Nephron progenitor cell (in vitro differentiated cells): ENCODE measurements around the gene KCNA5.

ENCODE experiments used
- DNase-seq: peaks from one replicate; pipeline ENCODE4 v3.0.0; 2021
- H3K27ac Mint-ChIP-seq: 2 replicates; pipeline ENCODE4 v1.8.0; 2021; ENCODE audit warnings: mild to moderate bottlenecking, moderate library complexity, mixed read lengths
- H3K27me3 Mint-ChIP-seq: 2 replicates; pipeline ENCODE4 v1.8.0; 2021; ENCODE audit warnings: mild to moderate bottlenecking, low read depth, mixed read lengths; ENCODE audit not compliant: poor library complexity
- H3K36me3 Mint-ChIP-seq: 2 replicates; pipeline ENCODE4 v1.8.0; 2021; ENCODE audit warnings: low read depth, mixed read lengths
- H3K4me1 Mint-ChIP-seq: 2 replicates; pipeline ENCODE4 v1.8.0; 2021; ENCODE audit warnings: mixed read lengths
- H3K4me3 Mint-ChIP-seq: 2 replicates; pipeline ENCODE4 v1.8.0; 2021; ENCODE audit warnings: mild to moderate bottlenecking, moderate library complexity, mixed read lengths
- H3K9me3 Mint-ChIP-seq: 2 replicates; pipeline ENCODE4 v1.8.0; 2021; ENCODE audit warnings: mild to moderate bottlenecking, moderate library complexity, mixed read lengths
- TF ChIP-seq, protein P1 (sequence below): fragments of 200-600 bp; sonication (generic); IDR thresholded peaks from 2 replicates; pipeline ENCODE4 v1.5.0; 2021; ENCODE audit warnings: antibody characterized with exemption

Gene KCNA5

DNA sequence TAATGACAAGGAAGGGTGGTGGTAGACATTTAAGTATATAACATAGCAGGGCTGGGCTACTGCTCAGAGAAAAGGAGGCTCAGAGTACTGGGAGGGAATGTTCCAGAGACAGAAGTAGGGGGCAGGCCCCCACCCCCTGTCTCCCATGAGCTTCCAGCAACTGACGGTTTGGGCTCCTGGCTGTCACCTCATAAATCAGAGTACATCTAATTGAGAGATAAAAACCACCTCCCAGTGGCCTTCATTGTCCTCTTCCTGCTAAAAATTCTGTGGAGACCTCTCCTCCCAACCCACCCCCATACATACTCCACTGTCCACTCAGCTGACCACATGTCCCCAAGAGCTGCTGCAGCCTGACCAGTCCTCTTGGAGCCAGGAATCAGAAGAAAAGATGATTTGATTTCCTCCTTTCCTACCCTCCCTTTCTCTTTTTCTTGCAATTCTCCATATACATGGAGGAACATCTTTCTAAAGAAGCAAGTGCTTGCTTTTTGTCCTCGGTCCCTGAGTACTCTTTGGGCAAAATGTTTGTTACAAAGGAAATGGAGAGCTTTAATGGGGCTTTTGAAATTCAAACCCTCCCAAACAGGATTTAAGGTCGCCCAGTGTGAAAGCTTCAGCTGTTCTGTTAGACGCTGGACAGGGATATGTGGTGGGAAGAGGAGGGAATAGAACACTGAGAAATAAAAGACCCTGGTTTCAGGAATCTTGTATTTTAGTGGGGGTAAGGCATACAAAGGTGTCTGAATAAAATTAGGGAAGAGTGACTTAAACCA, 16.4 kb upstream of the KCNA5 start:
- Mint-ChIP-seq H3K27me3 (peaks cover 10% of the 10 kb centered on the region), H3K36me3 (no peaks in the 10 kb centered on the region), H3K4me3 (no peak overlapping the region), H3K27ac (peak overlapping the region; percentile 71), H3K4me1 (peaks cover 18% of the 10 kb centered on the region), H3K9me3 (no peaks in the 10 kb centered on the region)
- DNase-seq: no peak
- TF ChIP-seq, protein P1, sequence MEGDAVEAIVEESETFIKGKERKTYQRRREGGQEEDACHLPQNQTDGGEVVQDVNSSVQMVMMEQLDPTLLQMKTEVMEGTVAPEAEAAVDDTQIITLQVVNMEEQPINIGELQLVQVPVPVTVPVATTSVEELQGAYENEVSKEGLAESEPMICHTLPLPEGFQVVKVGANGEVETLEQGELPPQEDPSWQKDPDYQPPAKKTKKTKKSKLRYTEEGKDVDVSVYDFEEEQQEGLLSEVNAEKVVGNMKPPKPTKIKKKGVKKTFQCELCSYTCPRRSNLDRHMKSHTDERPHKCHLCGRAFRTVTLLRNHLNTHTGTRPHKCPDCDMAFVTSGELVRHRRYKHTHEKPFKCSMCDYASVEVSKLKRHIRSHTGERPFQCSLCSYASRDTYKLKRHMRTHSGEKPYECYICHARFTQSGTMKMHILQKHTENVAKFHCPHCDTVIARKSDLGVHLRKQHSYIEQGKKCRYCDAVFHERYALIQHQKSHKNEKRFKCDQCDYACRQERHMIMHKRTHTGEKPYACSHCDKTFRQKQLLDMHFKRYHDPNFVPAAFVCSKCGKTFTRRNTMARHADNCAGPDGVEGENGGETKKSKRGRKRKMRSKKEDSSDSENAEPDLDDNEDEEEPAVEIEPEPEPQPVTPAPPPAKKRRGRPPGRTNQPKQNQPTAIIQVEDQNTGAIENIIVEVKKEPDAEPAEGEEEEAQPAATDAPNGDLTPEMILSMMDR: no peak

DNA sequence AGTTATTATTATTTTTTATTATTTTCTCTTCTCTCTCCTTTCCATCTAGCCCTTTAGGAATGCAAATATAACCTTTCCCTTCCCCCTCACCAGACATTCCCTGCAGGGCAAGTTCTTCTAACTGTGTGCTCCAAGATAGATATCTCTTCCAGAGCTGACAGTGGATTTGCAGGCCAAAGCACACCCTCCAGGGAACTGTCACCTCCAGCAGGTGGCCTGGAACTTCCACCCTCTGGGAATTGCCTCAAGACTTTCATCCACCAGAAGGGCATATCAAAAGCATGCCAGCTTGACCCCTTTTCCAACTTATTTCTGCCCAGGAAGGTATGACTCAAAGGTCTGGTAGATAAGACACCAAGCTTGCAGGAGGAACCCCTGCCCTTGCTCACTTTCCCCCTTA, 13.6 kb upstream of the KCNA5 start:
- Mint-ChIP-seq H3K36me3 (no peaks in the 10 kb centered on the region), H3K27ac (no peak overlapping the region), H3K4me3 (no peak overlapping the region), H3K4me1 (peaks cover 25% of the 10 kb centered on the region), H3K9me3 (no peaks in the 10 kb centered on the region), H3K27me3 (peaks cover 12% of the 10 kb centered on the region)
- TF ChIP-seq, protein P1: no peak
- no peak for DNase-seq

DNA sequence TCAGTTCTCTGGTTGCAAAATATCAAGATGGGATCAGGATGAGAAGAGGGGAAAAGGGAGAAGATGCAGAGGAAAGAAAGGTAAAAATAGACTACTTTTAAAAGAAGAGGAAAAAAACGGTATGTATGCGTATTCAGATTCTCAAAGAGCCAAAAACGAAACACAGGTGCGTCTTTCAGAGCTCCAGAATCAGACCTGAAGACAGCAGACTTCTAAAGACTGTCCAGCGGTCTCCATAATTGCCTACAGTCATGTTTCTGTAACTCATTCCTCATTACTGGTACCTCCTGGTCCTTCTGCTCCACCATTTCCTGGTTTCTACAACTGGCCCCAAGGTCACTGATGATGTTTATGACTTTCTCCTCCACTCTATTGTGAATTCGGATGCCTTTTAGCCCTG, 12.4 kb upstream of the KCNA5 start:
- H3K9me3 Mint-ChIP-seq: no peaks in the 10 kb centered on the region
- no peak for DNase-seq
- TF ChIP-seq, protein P1: no peak
- H3K4me1 Mint-ChIP-seq: peaks cover 24% of the 10 kb centered on the region
- peak overlapping the region; percentile 59 for H3K27ac Mint-ChIP-seq
- peaks cover 12% of the 10 kb centered on the region for H3K27me3 Mint-ChIP-seq
- no peak overlapping the region for H3K4me3 Mint-ChIP-seq
- no peaks in the 10 kb centered on the region for H3K36me3 Mint-ChIP-seq

DNA sequence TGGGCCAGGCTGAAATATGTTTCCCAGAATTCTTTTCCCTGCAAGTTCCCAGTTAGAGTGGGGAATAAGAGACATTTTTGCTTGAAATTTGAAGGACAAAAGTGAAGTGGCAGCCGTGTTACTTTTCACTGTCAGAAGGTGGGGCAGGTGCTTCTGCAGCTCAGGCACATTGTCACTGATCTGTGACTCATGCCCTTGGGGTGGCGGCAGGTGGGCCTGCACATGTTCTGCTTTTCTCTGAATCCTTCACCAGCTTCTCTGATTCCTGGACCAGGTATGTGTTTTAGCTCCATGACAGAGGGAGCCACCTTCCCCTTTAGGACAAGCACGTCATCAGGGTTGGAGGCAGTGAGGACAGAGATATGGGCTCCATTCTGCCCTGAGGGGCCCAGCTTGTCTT, 11.7 kb upstream of the KCNA5 start:
- H3K4me1 Mint-ChIP-seq: peaks cover 16% of the 10 kb centered on the region
- TF ChIP-seq, protein P1: no peak
- H3K4me3 Mint-ChIP-seq: no peak overlapping the region
- H3K27ac Mint-ChIP-seq: no peak overlapping the region
- peaks cover 6% of the 10 kb centered on the region for H3K9me3 Mint-ChIP-seq
- no peak for DNase-seq
- H3K36me3 Mint-ChIP-seq: no peaks in the 10 kb centered on the region
- peaks cover 18% of the 10 kb centered on the region for H3K27me3 Mint-ChIP-seq

DNA sequence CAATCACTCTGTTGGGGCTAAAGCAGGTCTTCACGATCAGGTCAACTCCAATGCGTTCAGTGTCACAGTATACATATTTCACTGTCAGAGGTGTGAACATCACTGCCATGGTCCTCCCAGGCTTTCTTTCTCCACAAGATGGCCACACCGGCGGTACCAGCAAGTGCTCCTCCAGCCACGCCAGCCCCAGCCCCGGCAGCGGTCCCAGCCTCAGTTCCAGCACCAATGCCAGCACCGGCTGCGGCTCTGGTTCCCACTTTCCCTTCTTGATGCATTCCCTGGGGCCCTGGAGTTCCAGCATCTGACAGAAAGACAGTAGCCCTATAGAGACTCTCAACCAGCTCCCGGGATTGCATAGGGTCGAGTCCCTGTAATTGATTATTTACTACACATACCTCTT, 10.9 kb upstream of the KCNA5 start:
- Mint-ChIP-seq H3K27ac (no peak overlapping the region), H3K4me3 (no peak overlapping the region), H3K9me3 (peaks cover 7% of the 10 kb centered on the region), H3K36me3 (no peaks in the 10 kb centered on the region), H3K4me1 (peaks cover 8% of the 10 kb centered on the region), H3K27me3 (peaks cover 20% of the 10 kb centered on the region)
- TF ChIP-seq, protein P1: no peak
- no peak for DNase-seq

DNA sequence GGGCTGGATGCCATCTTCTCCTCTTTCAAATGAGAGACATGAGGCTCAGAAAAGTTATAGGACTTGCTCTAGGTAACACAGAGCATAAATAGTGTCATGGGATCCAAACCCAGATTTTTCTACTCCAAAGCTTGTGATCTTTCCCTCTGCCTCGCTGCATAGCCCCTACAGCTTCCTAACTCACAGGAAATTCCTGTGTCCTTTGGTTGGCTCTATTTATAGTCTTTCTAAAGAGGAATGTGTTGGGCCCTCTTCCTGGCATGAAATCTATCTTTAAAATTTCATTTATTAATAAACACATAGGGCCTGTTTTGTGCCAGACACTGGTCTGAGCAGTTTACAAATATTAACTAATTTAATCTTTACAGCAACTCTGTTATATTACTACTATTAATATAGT, 9.8 kb upstream of the KCNA5 start:
- peaks cover 21% of the 10 kb centered on the region for H3K27me3 Mint-ChIP-seq
- H3K27ac Mint-ChIP-seq: no peak overlapping the region
- peaks cover 7% of the 10 kb centered on the region for H3K9me3 Mint-ChIP-seq
- no peak overlapping the region for H3K4me3 Mint-ChIP-seq
- H3K36me3 Mint-ChIP-seq: no peaks in the 10 kb centered on the region
- H3K4me1 Mint-ChIP-seq: peaks cover 14% of the 10 kb centered on the region
- no peak for DNase-seq
- TF ChIP-seq, protein P1: no peak
